ENCODE results near the gene COPS4.
"Not testable (repeated sequence)": the region's sequence is repeated elsewhere in the genome, so short reads cannot be mapped to it uniquely, and the experiment has no call there.

GRCh38 chr4:83043157-83043556 lies 8.2 kb downstream of the COPS4 start:
- not testable (repeated sequence) for TF ChIP-seq CTCF, POLR2A (IDR thresholded peaks at IDR 0.05)

Measured in body of pancreas (tissue), 4 donors.